DOHH2 (cell line): ENCODE results near the gene XPO6.

Experiments used
- H3F3A ChIP-seq: fragments of 200-600 bp; sonication (generic), shearing (Covaris generic); 2 replicates; pipeline ENCODE4 v1.6.0; 2016; ENCODE audit warnings: antibody characterized with exemption, mild to moderate bottlenecking; ENCODE audit not compliant: control insufficient read depth, insufficient read depth
- H3K27ac ChIP-seq: fragments of 200-600 bp; sonication (generic); 2 replicates; pipeline ENCODE4 v1.5.1; 2014; ENCODE audit warnings: low read depth, mild to moderate bottlenecking, low read length, moderate library complexity
- H3K27me3 ChIP-seq: fragments of 200-600 bp; sonication (generic); 2 replicates; pipeline ENCODE4 v1.6.1; 2014; ENCODE audit warnings: mild to moderate bottlenecking, low read length, mixed read lengths; ENCODE audit not compliant: control insufficient read depth
- H3K36me3 ChIP-seq: fragments of 200-600 bp; sonication (generic); 2 replicates; pipeline ENCODE4 v1.6.1; 2014; ENCODE audit warnings: mild to moderate bottlenecking, low read length, moderate library complexity, mixed read lengths; ENCODE audit not compliant: control insufficient read depth
- H3K4me1 ChIP-seq: fragments of 200-600 bp; sonication (generic); 2 replicates; pipeline ENCODE4 v1.6.1; 2014; ENCODE audit warnings: mild to moderate bottlenecking, low read length, mixed read lengths; ENCODE audit not compliant: control insufficient read depth
- H3K4me2 ChIP-seq: fragments of 200-600 bp; sonication (generic); 2 replicates; pipeline ENCODE4 v1.6.0; 2014; ENCODE audit warnings: mild to moderate bottlenecking, low read length, moderate library complexity
- H3K4me3 ChIP-seq: fragments of 200-600 bp; sonication (generic); 2 replicates; pipeline ENCODE4 v1.5.1; 2014; ENCODE audit warnings: mild to moderate bottlenecking, low read length, mixed read lengths
- H3K79me2 ChIP-seq: fragments of 200-600 bp; sonication (generic); 2 replicates; pipeline ENCODE4 v1.6.1; 2014; ENCODE audit warnings: mild to moderate bottlenecking, low read length, mixed read lengths; ENCODE audit not compliant: control insufficient read depth
- H3K9me2 ChIP-seq: fragments of 200-600 bp; sonication (generic); replicated peaks from 2 replicates; pipeline ENCODE4 v1.6.1; 2014; ENCODE audit warnings: mild to moderate bottlenecking, low read length, mixed read lengths; ENCODE audit not compliant: control insufficient read depth
- H3K9me3 ChIP-seq: fragments of 200-600 bp; sonication (generic); 2 replicates; pipeline ENCODE4 v1.6.1; 2014; ENCODE audit warnings: antibody characterized with exemption, low read length, mixed read lengths; ENCODE audit not compliant: control insufficient read depth, insufficient read depth
- H4K20me1 ChIP-seq: fragments of 200-600 bp; sonication (generic); 2 replicates; pipeline ENCODE4 v1.6.0; 2014; ENCODE audit warnings: low read depth, mild to moderate bottlenecking, antibody characterized with exemption, low read length, moderate library complexity; ENCODE audit not compliant: control insufficient read depth, insufficient read depth
- CTCF ChIP-seq: fragments of 200-600 bp; sonication (generic); IDR thresholded peaks from one replicate; pipeline ENCODE4 v1.5.1; 2014; ENCODE audit warnings: antibody characterized with exemption, mild to moderate bottlenecking, low read depth, low read length; ENCODE audit not compliant: poor library complexity, severe bottlenecking
- EZH2phosphoT487 ChIP-seq: fragments of 200-600 bp; sonication (generic); IDR thresholded peaks from 2 replicates; pipeline ENCODE4 v1.6.1; 2017; ENCODE audit warnings: borderline replicate concordance, mild to moderate bottlenecking, antibody characterized with exemption, low read length, moderate library complexity, mixed read lengths

Gene XPO6

GRCh38 chr16:28064150-28064549 is 147.6 kb downstream of the XPO6 start:
- no peak overlapping the region for H3K4me3 ChIP-seq

GRCh38 chr16:28063591-28064061 is 148.1 kb downstream of the XPO6 start, which contains the start of gene GSG1L:
TSS of gene GSG1L (minus strand) at chr16:28063714. CDS start at chr16:28063424, 290 bp downstream.
- no peaks in the 10 kb centered on the region for H3K4me1 ChIP-seq
- H3K79me2 ChIP-seq = no peaks in the 10 kb centered on the region
- H3F3A ChIP-seq = no peaks in the 10 kb centered on the region
- no peak within 1 kb of the TSS for H3K4me3 ChIP-seq
- no peaks in the 10 kb centered on the region for H3K9me2 ChIP-seq
- no peak within 1 kb of the TSS for H3K27ac ChIP-seq
- TF ChIP-seq EZH2phosphoT487 (no peak), CTCF (no peak)
- H3K4me2 ChIP-seq = no peak within 1 kb of the TSS
- no peaks in the 10 kb centered on the region for H4K20me1 ChIP-seq
- H3K36me3 ChIP-seq = no peaks in the 10 kb centered on the region
- no peaks in the 10 kb centered on the region for H3K27me3 ChIP-seq
- no peaks in the 10 kb centered on the region for H3K9me3 ChIP-seq

More at GRCh38 chr16:28064150-28064549, 147.6 kb downstream of the XPO6 start:
- Histone ChIP-seq H3K79me2 (no peaks in the 10 kb centered on the region), H3K9me3 (no peaks in the 10 kb centered on the region), H3K9me2 (no peaks in the 10 kb centered on the region), H4K20me1 (no peaks in the 10 kb centered on the region), H3F3A (no peaks in the 10 kb centered on the region), H3K4me1 (no peaks in the 10 kb centered on the region), H3K36me3 (no peaks in the 10 kb centered on the region), H3K27me3 (no peaks in the 10 kb centered on the region), H3K4me2 (no peak overlapping the region), H3K27ac (no peak overlapping the region)
- TF ChIP-seq CTCF (no peak), EZH2phosphoT487 (no peak)

GRCh38 chr16:28062847-28063521 is 148.8 kb downstream of the XPO6 start:
- TF ChIP-seq CTCF (no peak), EZH2phosphoT487 (no peak)
- no peaks in the 10 kb centered on the region for H3F3A ChIP-seq
- no peaks in the 10 kb centered on the region for H4K20me1 ChIP-seq
- no peaks in the 10 kb centered on the region for H3K79me2 ChIP-seq
- no peaks in the 10 kb centered on the region for H3K9me3 ChIP-seq
- H3K9me2 ChIP-seq = no peaks in the 10 kb centered on the region
- H3K27me3 ChIP-seq = no peaks in the 10 kb centered on the region
- H3K4me2 ChIP-seq = no peak overlapping the region
- H3K4me3 ChIP-seq = no peak overlapping the region
- H3K36me3 ChIP-seq = no peaks in the 10 kb centered on the region
- H3K4me1 ChIP-seq = no peaks in the 10 kb centered on the region
- no peak overlapping the region for H3K27ac ChIP-seq
